Liver (tissue), 9 donors: Measurements from ENCODE around the gene ITGA4. TPM values are rescaled to one million over a fixed set of nuclear protein-coding genes. Genes with fewer than 3 reads are reported as not detected.

Experiments used
- DNase-seq: peaks from one replicate; pipeline ENCODE4 v3.0.0-alpha.2; 2017; ENCODE audit warnings: low spot score
- H3K27ac ChIP-seq, 2 donors: one replicate each; pipeline ENCODE4 v1.7.0; 2013; ENCODE audit warnings: inconsistent platforms in 2 of 2, low read length in 2 of 2, control low read depth in 1 of 2, low read depth in 1 of 2, mild to moderate bottlenecking in 1 of 2
- H3K27me3 ChIP-seq, 4 donors: one replicate each; pipeline versions ENCODE4 v1.6.1 to v1.7.0; 2013; ENCODE audit warnings: low read length in 3 of 4, inconsistent platforms in 1 of 4, mild to moderate bottlenecking in 1 of 4, moderate library complexity in 1 of 4; ENCODE audit not compliant: control insufficient read depth in 4 of 4, insufficient read depth in 4 of 4
- H3K36me3 ChIP-seq, 4 donors: one replicate each; pipeline versions ENCODE4 v1.6.1 to v1.7.0; 2013; ENCODE audit warnings: low read length in 3 of 4, mild to moderate bottlenecking in 3 of 4, low read depth in 1 of 4, moderate library complexity in 1 of 4; ENCODE audit not compliant: control insufficient read depth in 4 of 4, insufficient read depth in 3 of 4
- H3K4me1 ChIP-seq, 4 donors: one replicate each; pipeline versions ENCODE4 v1.6.1 to v1.7.0; 2013; ENCODE audit warnings: low read length in 3 of 4, mild to moderate bottlenecking in 3 of 4, moderate library complexity in 1 of 4; ENCODE audit not compliant: control insufficient read depth in 4 of 4, insufficient read depth in 4 of 4
- H3K4me3 ChIP-seq, 3 donors: one replicate each; pipeline versions ENCODE4 v1.6.1 to v1.7.0; 2013; ENCODE audit warnings: low read length in 3 of 3, control low read depth in 1 of 3, low read depth in 1 of 3, mild to moderate bottlenecking in 1 of 3
- H3K9ac ChIP-seq, 2 donors: one replicate each; pipeline ENCODE4 v1.7.0; 2013; ENCODE audit warnings: low read length in 2 of 2, mild to moderate bottlenecking in 2 of 2, moderate library complexity in 2 of 2, control low read depth in 1 of 2, low read depth in 1 of 2
- H3K9me3 ChIP-seq, 4 donors: one replicate each; pipeline versions ENCODE4 v1.6.1 to v1.7.0; 2013; ENCODE audit warnings: low read length in 3 of 4; ENCODE audit not compliant: control insufficient read depth in 4 of 4
- EGR1 ChIP-seq, 2 donors: IDR thresholded peaks; 2 replicates each; pipeline ENCODE4 v1.6.1; 2016 to 2018; ENCODE audit warnings: antibody characterized with exemption in 2 of 2, low read depth in 2 of 2
- FOXA1 ChIP-seq: IDR thresholded peaks from 2 replicates; pipeline ENCODE4 v1.6.1; 2016; ENCODE audit warnings: antibody characterized with exemption
- FOXA2 ChIP-seq: IDR thresholded peaks from 2 replicates; pipeline ENCODE4 v1.6.1; 2016; ENCODE audit warnings: antibody characterized with exemption
- GABPA ChIP-seq, 2 donors: IDR thresholded peaks in 1 of 2; conservative IDR thresholded peaks in 1 of 2; 2 replicates each; pipeline ENCODE4 v1.6.1; 2016; ENCODE audit warnings: antibody characterized with exemption in 2 of 2, mild to moderate bottlenecking in 1 of 2, moderate library complexity in 1 of 2
- HNF4A ChIP-seq, 2 donors: conservative IDR thresholded peaks; 2 replicates each; pipeline ENCODE4 v1.6.1; 2016; ENCODE audit warnings: antibody characterized with exemption in 2 of 2, mild to moderate bottlenecking in 2 of 2
- HNF4G ChIP-seq: IDR thresholded peaks from 2 replicates; pipeline ENCODE4 v1.6.1; 2016; ENCODE audit warnings: antibody characterized with exemption
- JUND ChIP-seq, 2 donors: IDR thresholded peaks; 2 replicates each; pipeline ENCODE4 v1.6.1; 2016; ENCODE audit warnings: antibody characterized with exemption in 2 of 2
- NR2F2 ChIP-seq: IDR thresholded peaks from 2 replicates; pipeline ENCODE4 v1.6.1; 2016; ENCODE audit warnings: antibody characterized with exemption
- RAD21 ChIP-seq, 2 donors: IDR thresholded peaks; 2 replicates each; pipeline ENCODE4 v1.6.1; 2016; ENCODE audit warnings: antibody characterized with exemption in 2 of 2, mild to moderate bottlenecking in 2 of 2
- RXRA ChIP-seq, 2 donors: IDR thresholded peaks; 2 replicates each; pipeline ENCODE4 v1.6.1; 2017 to 2018; ENCODE audit warnings: antibody characterized with exemption in 2 of 2, mild to moderate bottlenecking in 1 of 2
- SP1 ChIP-seq: IDR thresholded peaks from 2 replicates; pipeline ENCODE4 v1.6.1; 2018; ENCODE audit warnings: antibody characterized with exemption, mild to moderate bottlenecking
- TAF1 ChIP-seq: conservative IDR thresholded peaks from 2 replicates; pipeline ENCODE4 v1.6.1; 2016; ENCODE audit warnings: antibody characterized with exemption, mild to moderate bottlenecking
- YY1 ChIP-seq: IDR thresholded peaks from 2 replicates; pipeline ENCODE4 v1.6.1; 2016; ENCODE audit warnings: antibody characterized with exemption, mild to moderate bottlenecking
- WGBS: extraction: QIAGEN DNeasy Blood & Tissue Kit; methylation state at CpG from one replicate; pipeline ENCODE4 v1.1.7; 2013; 5-methylcytosine and 5-hydroxymethylcytosine counted together
- polyA plus RNA-seq, 2 donors: library from polyadenylated mRNA; stranded (reverse) in 1 of 2; unstranded in 1 of 2; fragments of 200-250 nt in 1 of 2; fragments of >200 nt in 1 of 2; fragmentation: Nextera tagmentation in 1 of 2; extraction: Ambion mirVana in 1 of 2; gene quantifications; one replicate each; pipeline versions ENCODE4 v1.2.1 to v1.2.3, GENCODE V29; 2013 to 2015
- total RNA-seq, 2 donors: library from RNA; depleted of rRNA; stranded (reverse); fragments of >200 nt; gene quantifications; one replicate each; pipeline ENCODE4 v1.2.3, GENCODE V29; 2014
- TF ChIP-seq, protein P1 (sequence below): IDR thresholded peaks from 2 replicates; pipeline ENCODE4 v1.6.1; 2016; ENCODE audit warnings: antibody characterized with exemption
- TF ChIP-seq, protein P2 (sequence below): IDR thresholded peaks from 2 replicates; pipeline ENCODE4 v1.6.1; 2016; ENCODE audit warnings: antibody characterized with exemption
- TF ChIP-seq, protein P3 (sequence below): fragments of 150-350 bp; IDR thresholded peaks from 2 replicates; pipeline ENCODE4 v1.5.1; 2017; ENCODE audit warnings: improper control_type of control experiment, low read depth, low read length; ENCODE audit not compliant: missing input control
- TF ChIP-seq, protein P4 (sequence below): IDR thresholded peaks from 2 replicates; pipeline ENCODE4 v1.6.1; 2016; ENCODE audit warnings: antibody characterized with exemption
- TF ChIP-seq, protein P5 (sequence below): IDR thresholded peaks from 2 replicates; pipeline ENCODE4 v1.6.1; 2016; ENCODE audit warnings: antibody characterized with exemption, mild to moderate bottlenecking
- donor health status: healthy.
- donor health status: healthy.
- donor health status: healthy.
- donor health status: healthy.
- donor health status: healthy.

Gene ITGA4
- total and polyA plus RNA-seq, 4 donors, result 1.6 to 142 (median 4.1) TPM

DNA sequence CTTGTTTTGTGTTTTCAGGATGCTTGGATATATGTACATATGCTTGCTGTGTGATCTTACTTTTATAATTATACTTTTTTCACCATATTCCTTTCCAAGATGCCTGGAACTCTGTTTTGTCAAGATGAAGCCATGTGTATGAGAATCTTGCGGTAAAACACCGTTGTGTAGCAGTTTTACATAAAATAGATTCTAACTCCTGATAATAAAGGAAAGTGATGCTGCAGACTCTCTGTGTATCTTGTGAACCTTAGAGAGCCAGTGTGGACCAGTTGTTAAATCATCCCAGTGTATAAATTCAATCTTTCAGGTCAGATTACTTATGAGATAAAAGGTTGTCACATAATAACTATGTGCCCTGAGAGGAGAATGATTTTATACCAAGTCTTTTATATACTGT lies 12.5 kb upstream of the ITGA4 start:
- H3K27ac ChIP-seq, result no peak overlapping the region

More for the DNA sequence above, 12.5 kb upstream of the ITGA4 start:
- no peaks in the 10 kb centered on the region for H3K9me3 ChIP-seq
- no peaks in the 10 kb centered on the region for H3K36me3 ChIP-seq
- no peak for DNase-seq
- WGBS, result 71% methylated on average over 2 of the region's 2 CpGs
- no peak for TF ChIP-seq FOXA2
- TF ChIP-seq, protein P1, sequence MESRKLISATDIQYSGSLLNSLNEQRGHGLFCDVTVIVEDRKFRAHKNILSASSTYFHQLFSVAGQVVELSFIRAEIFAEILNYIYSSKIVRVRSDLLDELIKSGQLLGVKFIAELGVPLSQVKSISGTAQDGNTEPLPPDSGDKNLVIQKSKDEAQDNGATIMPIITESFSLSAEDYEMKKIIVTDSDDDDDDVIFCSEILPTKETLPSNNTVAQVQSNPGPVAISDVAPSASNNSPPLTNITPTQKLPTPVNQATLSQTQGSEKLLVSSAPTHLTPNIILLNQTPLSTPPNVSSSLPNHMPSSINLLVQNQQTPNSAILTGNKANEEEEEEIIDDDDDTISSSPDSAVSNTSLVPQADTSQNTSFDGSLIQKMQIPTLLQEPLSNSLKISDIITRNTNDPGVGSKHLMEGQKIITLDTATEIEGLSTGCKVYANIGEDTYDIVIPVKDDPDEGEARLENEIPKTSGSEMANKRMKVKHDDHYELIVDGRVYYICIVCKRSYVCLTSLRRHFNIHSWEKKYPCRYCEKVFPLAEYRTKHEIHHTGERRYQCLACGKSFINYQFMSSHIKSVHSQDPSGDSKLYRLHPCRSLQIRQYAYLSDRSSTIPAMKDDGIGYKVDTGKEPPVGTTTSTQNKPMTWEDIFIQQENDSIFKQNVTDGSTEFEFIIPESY, result no peak
- TF ChIP-seq JUND (IDR thresholded peaks at IDR 0.05), result no peak
- TF ChIP-seq, protein P2, sequence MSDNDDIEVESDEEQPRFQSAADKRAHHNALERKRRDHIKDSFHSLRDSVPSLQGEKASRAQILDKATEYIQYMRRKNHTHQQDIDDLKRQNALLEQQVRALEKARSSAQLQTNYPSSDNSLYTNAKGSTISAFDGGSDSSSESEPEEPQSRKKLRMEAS, result no peak
- TF ChIP-seq, protein P3, sequence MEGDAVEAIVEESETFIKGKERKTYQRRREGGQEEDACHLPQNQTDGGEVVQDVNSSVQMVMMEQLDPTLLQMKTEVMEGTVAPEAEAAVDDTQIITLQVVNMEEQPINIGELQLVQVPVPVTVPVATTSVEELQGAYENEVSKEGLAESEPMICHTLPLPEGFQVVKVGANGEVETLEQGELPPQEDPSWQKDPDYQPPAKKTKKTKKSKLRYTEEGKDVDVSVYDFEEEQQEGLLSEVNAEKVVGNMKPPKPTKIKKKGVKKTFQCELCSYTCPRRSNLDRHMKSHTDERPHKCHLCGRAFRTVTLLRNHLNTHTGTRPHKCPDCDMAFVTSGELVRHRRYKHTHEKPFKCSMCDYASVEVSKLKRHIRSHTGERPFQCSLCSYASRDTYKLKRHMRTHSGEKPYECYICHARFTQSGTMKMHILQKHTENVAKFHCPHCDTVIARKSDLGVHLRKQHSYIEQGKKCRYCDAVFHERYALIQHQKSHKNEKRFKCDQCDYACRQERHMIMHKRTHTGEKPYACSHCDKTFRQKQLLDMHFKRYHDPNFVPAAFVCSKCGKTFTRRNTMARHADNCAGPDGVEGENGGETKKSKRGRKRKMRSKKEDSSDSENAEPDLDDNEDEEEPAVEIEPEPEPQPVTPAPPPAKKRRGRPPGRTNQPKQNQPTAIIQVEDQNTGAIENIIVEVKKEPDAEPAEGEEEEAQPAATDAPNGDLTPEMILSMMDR, result no peak
- no peak for TF ChIP-seq RAD21 (IDR thresholded peaks at IDR 0.05)
- no peak for TF ChIP-seq RXRA (IDR thresholded peaks at IDR 0.05)
- no peak for TF ChIP-seq HNF4G
- no peak for TF ChIP-seq GABPA (IDR thresholded peaks at IDR 0.05 in 1 of 2, conservative IDR thresholded peaks at IDR 0.05 in 1 of 2)
- TF ChIP-seq HNF4A (conservative IDR thresholded peaks at IDR 0.05), result no peak
- TF ChIP-seq, protein P4, sequence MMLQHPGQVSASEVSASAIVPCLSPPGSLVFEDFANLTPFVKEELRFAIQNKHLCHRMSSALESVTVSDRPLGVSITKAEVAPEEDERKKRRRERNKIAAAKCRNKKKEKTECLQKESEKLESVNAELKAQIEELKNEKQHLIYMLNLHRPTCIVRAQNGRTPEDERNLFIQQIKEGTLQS, result no peak
- TF ChIP-seq, protein P5, sequence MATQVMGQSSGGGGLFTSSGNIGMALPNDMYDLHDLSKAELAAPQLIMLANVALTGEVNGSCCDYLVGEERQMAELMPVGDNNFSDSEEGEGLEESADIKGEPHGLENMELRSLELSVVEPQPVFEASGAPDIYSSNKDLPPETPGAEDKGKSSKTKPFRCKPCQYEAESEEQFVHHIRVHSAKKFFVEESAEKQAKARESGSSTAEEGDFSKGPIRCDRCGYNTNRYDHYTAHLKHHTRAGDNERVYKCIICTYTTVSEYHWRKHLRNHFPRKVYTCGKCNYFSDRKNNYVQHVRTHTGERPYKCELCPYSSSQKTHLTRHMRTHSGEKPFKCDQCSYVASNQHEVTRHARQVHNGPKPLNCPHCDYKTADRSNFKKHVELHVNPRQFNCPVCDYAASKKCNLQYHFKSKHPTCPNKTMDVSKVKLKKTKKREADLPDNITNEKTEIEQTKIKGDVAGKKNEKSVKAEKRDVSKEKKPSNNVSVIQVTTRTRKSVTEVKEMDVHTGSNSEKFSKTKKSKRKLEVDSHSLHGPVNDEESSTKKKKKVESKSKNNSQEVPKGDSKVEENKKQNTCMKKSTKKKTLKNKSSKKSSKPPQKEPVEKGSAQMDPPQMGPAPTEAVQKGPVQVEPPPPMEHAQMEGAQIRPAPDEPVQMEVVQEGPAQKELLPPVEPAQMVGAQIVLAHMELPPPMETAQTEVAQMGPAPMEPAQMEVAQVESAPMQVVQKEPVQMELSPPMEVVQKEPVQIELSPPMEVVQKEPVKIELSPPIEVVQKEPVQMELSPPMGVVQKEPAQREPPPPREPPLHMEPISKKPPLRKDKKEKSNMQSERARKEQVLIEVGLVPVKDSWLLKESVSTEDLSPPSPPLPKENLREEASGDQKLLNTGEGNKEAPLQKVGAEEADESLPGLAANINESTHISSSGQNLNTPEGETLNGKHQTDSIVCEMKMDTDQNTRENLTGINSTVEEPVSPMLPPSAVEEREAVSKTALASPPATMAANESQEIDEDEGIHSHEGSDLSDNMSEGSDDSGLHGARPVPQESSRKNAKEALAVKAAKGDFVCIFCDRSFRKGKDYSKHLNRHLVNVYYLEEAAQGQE, result no peak
- TF ChIP-seq FOXA1, result no peak
- no peak for TF ChIP-seq TAF1
- TF ChIP-seq YY1, result no peak
- TF ChIP-seq SP1, result no peak
- no peak for TF ChIP-seq NR2F2
- TF ChIP-seq EGR1 (IDR thresholded peaks at IDR 0.05; ENCODE audit: low read depth in 2 of 2), result no peak
- no peak overlapping the region for H3K9ac ChIP-seq
- peaks cover 0 to 2% (median 0%) of the 10 kb centered on the region in 4 donors for H3K27me3 ChIP-seq
- no peak overlapping the region for H3K4me3 ChIP-seq
- no peaks in the 10 kb centered on the region for H3K4me1 ChIP-seq
